H1 (cell line): Measurements from ENCODE around the gene ADGB. TPM values are rescaled to one million over a fixed set of nuclear protein-coding genes. Genes with fewer than 3 reads are reported as not detected.

Experiments
- CTCF ChIA-PET: fragments of 300-600 bp; sonication (Branson Sonifier 250); formaldehyde crosslinking; loops from one replicate; lab custom pipeline; 2021; ENCODE audit not compliant: partially characterized antibody; lab: Charles Lee
- POLR2A ChIA-PET: fragments of 300-600 bp; sonication (Branson Sonifier 250); formaldehyde crosslinking; loops from one replicate; lab custom pipeline; 2021; ENCODE audit warnings: inconsistent platforms; ENCODE audit not compliant: partially characterized antibody; lab: Charles Lee
- DNase-seq, 2 experiments: peaks; one replicate each; pipeline versions ENCODE4 v3.0.0 to v3.0.0-alpha.2; 2010 to 2022; ENCODE audit warnings: low spot score in 2 of 2, low read depth in 1 of 2, mixed read lengths in 1 of 2
- FAIRE-seq: peaks from 2 replicates; lab custom pipeline; 2011; peaks lifted over from hg19 to GRCh38; lab: Jason Lieb, UNC
- H2AFZ ChIP-seq: 2 replicates; pipeline ENCODE4 v1.8.1; 2012; ENCODE audit warnings: low read length, inconsistent platforms
- H2AK5ac ChIP-seq: 2 replicates; pipeline ENCODE4 v1.6.1; 2013; ENCODE audit warnings: low read depth, low read length
- H2BK120ac ChIP-seq: replicated peaks from 2 replicates; pipeline ENCODE3; 2013; ENCODE audit warnings: low read depth, low read length, inconsistent platforms
- H2BK12ac ChIP-seq: 2 replicates; pipeline ENCODE4 v1.6.1; 2013; ENCODE audit warnings: low read depth, low read length
- H2BK15ac ChIP-seq: 2 replicates; pipeline ENCODE4 v1.6.1; 2013; ENCODE audit warnings: low read length
- H2BK20ac ChIP-seq: 2 replicates; pipeline ENCODE4 v1.6.1; 2013; ENCODE audit warnings: low read length
- H2BK5ac ChIP-seq: 2 replicates; pipeline ENCODE4 v1.6.1; 2013; ENCODE audit warnings: low read depth, low read length
- H3K14ac ChIP-seq: 2 replicates; pipeline ENCODE4 v1.6.1; 2013; ENCODE audit warnings: inconsistent platforms; ENCODE audit not compliant: insufficient read length
- H3K18ac ChIP-seq: 2 replicates; pipeline ENCODE4 v1.6.1; 2013; ENCODE audit warnings: low read length; ENCODE audit errors: extremely low read depth
- H3K23ac ChIP-seq: 2 replicates; pipeline ENCODE4 v1.6.1; 2013; ENCODE audit warnings: inconsistent platforms; ENCODE audit not compliant: insufficient read length
- H3K23me2 ChIP-seq: 2 replicates; pipeline ENCODE4 v1.6.1; 2013; ENCODE audit warnings: low read depth, low read length
- H3K27ac ChIP-seq: 2 replicates; pipeline ENCODE4 v1.6.1; 2011; ENCODE audit warnings: low read depth, low read length, inconsistent platforms
- H3K27me3 ChIP-seq, 4 experiments: replicated peaks in 1 of 4; 1 replicate in 1 of 4; 2 replicates in 3 of 4; pipeline versions ENCODE4 v1.6.1 to v1.8.1; 2011 to 2013; ENCODE audit warnings: low read length in 3 of 4, mild to moderate bottlenecking in 3 of 4, inconsistent platforms in 2 of 4, mixed read lengths in 2 of 4, moderate library complexity in 1 of 4; ENCODE audit not compliant: control insufficient read depth in 3 of 4, insufficient read depth in 3 of 4; ENCODE audit errors: extremely low read depth in 1 of 4
- H3K36me3 ChIP-seq, 4 experiments: 2 replicates each; pipeline versions ENCODE4 v1.6.1 to v1.8.1; 2011 to 2013; ENCODE audit warnings: mild to moderate bottlenecking in 4 of 4, low read length in 3 of 4, moderate library complexity in 2 of 4, control low read depth in 1 of 4, inconsistent platforms in 1 of 4; ENCODE audit not compliant: insufficient read depth in 4 of 4, control insufficient read depth in 2 of 4
- H3K4ac ChIP-seq: replicated peaks from 2 replicates; pipeline ENCODE3; 2013; ENCODE audit warnings: low read length, low read depth, mixed read lengths, inconsistent platforms; ENCODE audit not compliant: insufficient read length
- H3K4me1 ChIP-seq, 4 experiments: replicated peaks in 1 of 4; 1 replicate in 1 of 4; 2 replicates in 3 of 4; pipeline versions ENCODE4 v1.6.1 to v1.8.1; 2011 to 2013; ENCODE audit warnings: low read length in 3 of 4, inconsistent platforms in 2 of 4, mixed read lengths in 1 of 4; ENCODE audit not compliant: insufficient read depth in 4 of 4, control insufficient read depth in 3 of 4
- H3K4me2 ChIP-seq, 2 experiments: 2 replicates each; pipeline versions ENCODE4 v1.6.1 to v1.8.1; 2011 to 2013; ENCODE audit warnings: low read depth in 2 of 2, low read length in 2 of 2, control low read depth in 1 of 2, inconsistent platforms in 1 of 2, mild to moderate bottlenecking in 1 of 2; ENCODE audit not compliant: insufficient read depth in 1 of 2
- H3K4me3 ChIP-seq, 4 experiments: fragments of 200-600, 300-600 bp in 1 of 4; sonication (generic), shearing (Covaris generic), sonication (Bioruptor Twin) in 1 of 4; 2 replicates each; pipeline versions ENCODE4 v1.5.1 to v1.8.1; 2011 to 2016; ENCODE audit warnings: low read length in 4 of 4, low read depth in 3 of 4, control low read depth in 2 of 4, inconsistent platforms in 2 of 4, mild to moderate bottlenecking in 2 of 4, mixed read lengths in 1 of 4, moderate library complexity in 1 of 4; ENCODE audit not compliant: insufficient read depth in 2 of 4; ENCODE audit errors: extremely low read depth in 1 of 4
- H3K56ac ChIP-seq: replicated peaks from 2 replicates; pipeline ENCODE3; 2013; ENCODE audit warnings: low read depth, mild to moderate bottlenecking, mixed read lengths, low read length, inconsistent platforms; ENCODE audit not compliant: insufficient read length
- H3K79me1 ChIP-seq: 2 replicates; pipeline ENCODE4 v1.6.1; 2013; ENCODE audit warnings: low read depth, low read length, control low read depth
- H3K79me2 ChIP-seq, 2 experiments: 2 replicates each; pipeline versions ENCODE4 v1.6.1 to v1.8.1; 2012 to 2013; ENCODE audit warnings: low read length in 2 of 2, mild to moderate bottlenecking in 2 of 2, inconsistent platforms in 1 of 2; ENCODE audit not compliant: insufficient read depth in 2 of 2, control insufficient read depth in 1 of 2
- H3K9ac ChIP-seq, 4 experiments: replicated peaks in 1 of 4; 1 replicate in 1 of 4; 2 replicates in 3 of 4; pipeline versions ENCODE4 v1.6.1 to v1.8.1; 2011 to 2013; ENCODE audit warnings: low read depth in 3 of 4, low read length in 3 of 4, control low read depth in 2 of 4, mild to moderate bottlenecking in 2 of 4, moderate library complexity in 2 of 4, inconsistent platforms in 1 of 4; ENCODE audit errors: extremely low read depth in 1 of 4
- H3K9me3 ChIP-seq, 2 experiments: 2 replicates each; pipeline versions ENCODE4 v1.6.1 to v1.8.1; 2012 to 2013; ENCODE audit warnings: mild to moderate bottlenecking in 2 of 2, moderate library complexity in 2 of 2, control low read depth in 1 of 2, inconsistent platforms in 1 of 2, low read depth in 1 of 2, low read length in 1 of 2, mixed read lengths in 1 of 2; ENCODE audit not compliant: insufficient read depth in 2 of 2
- H4K20me1 ChIP-seq, 2 experiments: replicated peaks in 1 of 2; 2 replicates each; pipeline versions ENCODE3 to v1.8.1; 2011 to 2013; ENCODE audit warnings: inconsistent platforms in 2 of 2, low read length in 2 of 2, mild to moderate bottlenecking in 1 of 2; ENCODE audit not compliant: insufficient read depth in 2 of 2, control insufficient read depth in 1 of 2
- H4K5ac ChIP-seq: 2 replicates; pipeline ENCODE4 v1.6.1; 2013; ENCODE audit warnings: low read length, low read depth, mixed read lengths, inconsistent platforms; ENCODE audit not compliant: insufficient read length
- H4K8ac ChIP-seq: 2 replicates; pipeline ENCODE4 v1.8.0; 2013; ENCODE audit warnings: mild to moderate bottlenecking, moderate library complexity, low read length, inconsistent platforms; ENCODE audit not compliant: insufficient read depth; ENCODE audit errors: extremely low read depth
- H4K91ac ChIP-seq: replicated peaks from 2 replicates; pipeline ENCODE3; 2013; ENCODE audit warnings: low read length, mixed read lengths, inconsistent platforms; ENCODE audit not compliant: insufficient read length
- BRCA1 ChIP-seq: IDR thresholded peaks from 2 replicates; pipeline ENCODE4 v1.6.1; 2012; ENCODE audit warnings: low read depth, low read length, improper control_type of control experiment
- CBX5 ChIP-seq: fragments of 300-800, 300-1000 bp; sonication (generic); IDR thresholded peaks from 2 replicates; pipeline ENCODE4 v1.7.1; 2016; ENCODE audit warnings: antibody characterized with exemption, low read length, low read depth
- CHD1 ChIP-seq: IDR thresholded peaks from 2 replicates; pipeline ENCODE4 v1.6.1; 2012; ENCODE audit warnings: low read depth, low read length, improper control_type of control experiment
- EGR1 ChIP-seq: IDR thresholded peaks from 2 replicates; pipeline ENCODE4 v1.6.1; 2011; ENCODE audit warnings: low read depth, low read length, borderline replicate concordance
- HDAC2 ChIP-seq, 2 experiments: fragments of 300-600 bp in 1 of 2; sonication (generic) in 1 of 2; IDR thresholded peaks; 2 replicates each; pipeline ENCODE4 v1.6.1; 2011 to 2012; ENCODE audit warnings: low read depth in 2 of 2, low read length in 2 of 2, mild to moderate bottlenecking in 2 of 2, moderate library complexity in 2 of 2, borderline replicate concordance in 1 of 2, inconsistent platforms in 1 of 2
- NRF1 ChIP-seq: IDR thresholded peaks from 2 replicates; pipeline ENCODE4 v1.6.1; 2011; ENCODE audit warnings: mild to moderate bottlenecking, low read depth, low read length, improper control_type of control experiment
- RXRA ChIP-seq: IDR thresholded peaks from 2 replicates; pipeline ENCODE4 v1.6.1; 2011; ENCODE audit warnings: low read depth, mild to moderate bottlenecking, low read length, moderate library complexity; ENCODE audit not compliant: insufficient read depth
- TAF1 ChIP-seq: IDR thresholded peaks from 2 replicates; pipeline ENCODE4 v1.6.1; 2011; ENCODE audit warnings: mild to moderate bottlenecking, low read depth, low read length
- TAF7 ChIP-seq: optimal IDR thresholded peaks from 2 replicates; pipeline ENCODE3; 2011; ENCODE audit warnings: low read depth, mild to moderate bottlenecking, inconsistent platforms, low read length, moderate library complexity, borderline replicate concordance
- YY1 ChIP-seq: IDR thresholded peaks from 2 replicates; pipeline ENCODE4 v1.6.1; 2011; ENCODE audit warnings: low read depth, mild to moderate bottlenecking, low read length
- WGBS, 2 experiments: shearing (Covaris generic) in 1 of 2; methylation state at CpG; one replicate each; pipeline versions ENCODE4 v1.1.6 to v1.1.7; 2013 to 2015; ENCODE audit warnings: low lambda C conversion rate in 2 of 2, mixed read lengths in 2 of 2, inconsistent platforms in 1 of 2, low coverage in 1 of 2, missing lambda C conversion rate in 1 of 2; ENCODE audit not compliant: insufficient replicate concordance in 2 of 2, insufficient coverage in 1 of 2, insufficient read length in 1 of 2; ENCODE audit errors: extremely low coverage in 1 of 2, missing lambda C conversion rate in 1 of 2; 5-methylcytosine and 5-hydroxymethylcytosine counted together
- polyA plus RNA-seq, 7 experiments: library from polyadenylated mRNA; depleted of rRNA in 3 of 7; stranded (reverse) in 5 of 7; unstranded in 2 of 7; fragments of >200 nt in 5 of 7; fragments of 200-250 nt in 2 of 7; gene quantifications; 1 replicate in 5 of 7; 2 replicates in 1 of 7; 4 replicates in 1 of 7; pipeline versions ENCODE4 v1.2.1 to v1.2.3, GENCODE V29; 2011 to 2013; ENCODE audit warnings: missing spikeins in 2 of 7, mixed read lengths in 2 of 7
- total RNA-seq: library from RNA; stranded (reverse); fragmentation: NEBNext Ultra II Directional; extraction: Animal tissue kit (Norgen Biotek cat#: 25700); gene quantifications from 2 replicates; pipeline ENCODE4 v1.2.1, GENCODE V29; 2021

The ADGB gene
- total and polyA plus RNA-seq, 2 of the 8 experiments (the other 6 are each of a cell fraction or from before 2014, with no cell fraction given), result not detected

DNA sequence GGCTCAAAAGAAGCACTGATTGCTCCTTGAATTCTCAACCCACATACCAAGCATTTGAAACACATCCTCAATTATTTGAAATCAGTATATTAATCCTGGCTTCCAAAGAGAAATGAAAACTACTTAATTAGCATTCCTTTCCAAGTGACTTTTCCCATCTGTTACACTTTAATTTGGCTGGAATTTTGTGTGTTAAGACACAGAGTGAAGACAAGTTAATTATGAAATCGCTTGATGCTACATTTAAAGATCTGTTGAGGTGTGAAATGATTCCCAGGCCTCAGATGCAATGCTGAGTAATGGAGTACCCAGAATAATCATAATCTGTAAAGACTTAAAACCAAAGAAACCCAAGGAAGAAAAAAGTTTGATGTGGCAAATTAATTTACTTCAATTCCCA lies 241.4 kb downstream of the ADGB start:
- 100% methylated on average over 1 of the region's 1 CpG; no CpG with 5 or more reads in 1 of the 2 experiments for WGBS, 2 experiments
- Histone ChIP-seq H3K14ac (no peak overlapping the region), H2BK12ac (no peak overlapping the region), H4K5ac (no peak overlapping the region), H3K79me2 (no peaks in the 10 kb centered on the region), H3K27ac (no peak overlapping the region), H2BK20ac (no peak overlapping the region), H3K9me3 (peaks cover 0 to 1% of the 10 kb centered on the region in 2 experiments; a peak in 1 of 4 replicates), H3K4ac (no peak overlapping the region), H2BK120ac (no peak overlapping the region), H3K56ac (no peak overlapping the region), H3K4me1 (no peaks in the 10 kb centered on the region), H2AFZ (no peak overlapping the region), H3K36me3 (no peaks in the 10 kb centered on the region), H2AK5ac (no peak overlapping the region), H3K23ac (no peak overlapping the region), H3K79me1 (no peaks in the 10 kb centered on the region), H2BK15ac (no peak overlapping the region), H4K91ac (no peak overlapping the region), H3K27me3 (no peaks in the 10 kb centered on the region), H3K4me2 (no peak overlapping the region), H4K20me1 (no peaks in the 10 kb centered on the region), H3K9ac (no peak overlapping the region), H3K23me2 (peaks cover 2% of the 10 kb centered on the region; the same call in 1 of the 2 replicates), H3K4me3 (no peak overlapping the region), H4K8ac (no peak overlapping the region), H2BK5ac (no peak overlapping the region), H3K18ac (no peak overlapping the region)
- DNase-seq, result no peak
- FAIRE-seq, result no peak
- TF ChIP-seq HDAC2 (IDR thresholded peaks at IDR 0.05; ENCODE audit: borderline replicate concordance in 1 of 2, low read depth in 2 of 2, low read length in 2 of 2) (no peak), NRF1 (no peak), CHD1 (no peak), EGR1 (no peak), BRCA1 (no peak), TAF1 (no peak), CBX5 (no peak), YY1 (no peak), TAF7 (no peak), RXRA (no peak)
- POLR2A ChIA-PET, result no interaction called here
- CTCF ChIA-PET, result interaction anchor here (0.6 kb wide), 1 partner anchor 16 kb away, joined by 3 read pairs; no protein-coding TSS in a partner anchor
